Keratinocyte (primary cell): ENCODE data around the gene CEBPG.

Experiments
- EZH2 ChIP-seq: IDR thresholded peaks from one replicate; pipeline ENCODE4 v1.6.1; 2012; ENCODE audit warnings: inconsistent platforms, mild to moderate bottlenecking, low read length, moderate library complexity
- TF ChIP-seq, protein P1 (sequence below), 3 experiments: IDR thresholded peaks in 1 of 3; conservative IDR thresholded peaks in 1 of 3; optimal IDR thresholded peaks in 1 of 3; 2 replicates in 2 of 3; 3 replicates in 1 of 3; pipeline versions ENCODE3 to v1.5.1; 2011; ENCODE audit warnings: low read length in 3 of 3, mild to moderate bottlenecking in 3 of 3, moderate library complexity in 2 of 3, control low read depth in 1 of 3, inconsistent platforms in 1 of 3; ENCODE audit not compliant: insufficient read depth in 2 of 3; ENCODE audit errors: extremely low read depth in 1 of 3

DNA sequence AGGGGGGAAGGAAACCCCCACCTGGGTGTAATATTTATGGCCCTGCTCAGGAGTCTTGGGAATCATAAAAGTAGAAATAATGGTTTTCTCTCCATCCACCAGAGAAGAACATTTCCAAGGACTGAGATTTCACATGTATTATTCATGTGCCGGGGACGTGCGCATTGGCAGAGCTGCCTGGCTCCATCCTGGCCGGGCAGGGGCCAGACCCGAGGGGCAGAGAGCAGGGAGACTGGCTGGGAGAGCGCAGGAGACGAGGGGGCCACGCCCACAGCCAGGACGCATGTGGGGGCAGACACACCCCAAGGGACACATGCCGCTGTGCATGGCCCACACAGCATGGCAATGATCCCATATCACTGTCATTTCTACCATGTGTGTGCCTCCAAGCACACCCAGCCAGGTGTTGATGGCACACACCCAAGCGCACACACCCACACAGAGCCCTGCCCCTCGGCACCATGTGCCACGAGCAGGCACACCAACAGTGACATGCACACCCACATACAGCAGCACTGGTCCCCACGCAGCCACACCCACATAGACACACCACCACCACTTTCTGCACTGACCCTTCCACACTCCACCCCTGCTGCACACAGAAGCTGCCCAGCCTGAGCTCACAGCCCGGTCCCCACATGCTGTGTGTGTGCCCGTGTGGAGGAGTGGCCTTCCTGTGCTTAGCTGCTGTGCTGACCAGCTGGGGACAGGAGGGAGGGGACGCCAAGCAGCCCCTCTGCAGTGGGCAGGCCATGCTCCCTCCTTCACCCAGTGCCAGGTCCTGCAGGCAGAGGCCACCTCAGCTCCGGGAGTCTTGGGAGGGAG lies 39.3 kb downstream of the CEBPG start:
- TF ChIP-seq, protein P1, sequence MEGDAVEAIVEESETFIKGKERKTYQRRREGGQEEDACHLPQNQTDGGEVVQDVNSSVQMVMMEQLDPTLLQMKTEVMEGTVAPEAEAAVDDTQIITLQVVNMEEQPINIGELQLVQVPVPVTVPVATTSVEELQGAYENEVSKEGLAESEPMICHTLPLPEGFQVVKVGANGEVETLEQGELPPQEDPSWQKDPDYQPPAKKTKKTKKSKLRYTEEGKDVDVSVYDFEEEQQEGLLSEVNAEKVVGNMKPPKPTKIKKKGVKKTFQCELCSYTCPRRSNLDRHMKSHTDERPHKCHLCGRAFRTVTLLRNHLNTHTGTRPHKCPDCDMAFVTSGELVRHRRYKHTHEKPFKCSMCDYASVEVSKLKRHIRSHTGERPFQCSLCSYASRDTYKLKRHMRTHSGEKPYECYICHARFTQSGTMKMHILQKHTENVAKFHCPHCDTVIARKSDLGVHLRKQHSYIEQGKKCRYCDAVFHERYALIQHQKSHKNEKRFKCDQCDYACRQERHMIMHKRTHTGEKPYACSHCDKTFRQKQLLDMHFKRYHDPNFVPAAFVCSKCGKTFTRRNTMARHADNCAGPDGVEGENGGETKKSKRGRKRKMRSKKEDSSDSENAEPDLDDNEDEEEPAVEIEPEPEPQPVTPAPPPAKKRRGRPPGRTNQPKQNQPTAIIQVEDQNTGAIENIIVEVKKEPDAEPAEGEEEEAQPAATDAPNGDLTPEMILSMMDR (optimal IDR thresholded peaks at IDR 0.05 in 1 of 3, IDR thresholded peaks at IDR 0.05 in 1 of 3, conservative IDR thresholded peaks at IDR 0.05 in 1 of 3; ENCODE audit: extremely low read depth in 1 of 3, insufficient read depth in 2 of 3, low read length in 3 of 3) = no peak
- TF ChIP-seq EZH2 = no peak
